ENCODE data around the gene GJB3.
"Not testable (repeated sequence)": the region's sequence is repeated elsewhere in the genome, so short reads cannot be mapped to it uniquely, and the experiment has no call there.

Gene GJB3

GRCh38 chr1:34781071-34781843 lies at the start of gene GJB3:
Gene GJB3, plus strand, starts transcription at chr1:34781214. Its CDS starts 3,549 bp downstream, at chr1:34784763.
- DNase-seq = no peak

GRCh38 chr1:34732831-34733230 lies 48.2 kb upstream of the GJB3 start:
- not testable (repeated sequence) for DNase-seq

- DNase-seq = no peak
Measured at GRCh38 chr1:34736692-34737091, 44.3 kb upstream of the GJB3 start.

GRCh38 chr1:34737236-34737635 lies 43.8 kb upstream of the GJB3 start:
- not testable (repeated sequence) for DNase-seq

DNA sequence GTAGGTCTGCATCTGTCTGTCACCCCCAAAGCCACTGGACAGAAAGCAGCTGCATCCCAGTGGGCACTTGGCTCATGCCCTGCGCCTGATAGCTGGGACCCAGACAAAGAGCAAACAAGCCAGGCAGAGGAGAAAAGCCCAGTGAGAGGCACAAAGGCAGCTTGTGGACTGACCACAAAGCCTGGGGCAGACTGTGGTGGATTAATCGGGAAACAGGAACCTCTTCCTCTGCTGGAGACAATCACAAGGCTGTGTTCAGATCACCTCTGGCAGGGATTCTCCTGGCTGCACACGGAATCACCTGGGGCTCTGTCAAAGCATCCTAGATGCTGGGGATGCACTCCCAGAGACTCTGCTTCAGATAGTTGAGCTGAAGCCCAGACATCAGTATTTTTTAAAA lies 41.4 kb upstream of the GJB3 start:
- no peak for DNase-seq

DNA sequence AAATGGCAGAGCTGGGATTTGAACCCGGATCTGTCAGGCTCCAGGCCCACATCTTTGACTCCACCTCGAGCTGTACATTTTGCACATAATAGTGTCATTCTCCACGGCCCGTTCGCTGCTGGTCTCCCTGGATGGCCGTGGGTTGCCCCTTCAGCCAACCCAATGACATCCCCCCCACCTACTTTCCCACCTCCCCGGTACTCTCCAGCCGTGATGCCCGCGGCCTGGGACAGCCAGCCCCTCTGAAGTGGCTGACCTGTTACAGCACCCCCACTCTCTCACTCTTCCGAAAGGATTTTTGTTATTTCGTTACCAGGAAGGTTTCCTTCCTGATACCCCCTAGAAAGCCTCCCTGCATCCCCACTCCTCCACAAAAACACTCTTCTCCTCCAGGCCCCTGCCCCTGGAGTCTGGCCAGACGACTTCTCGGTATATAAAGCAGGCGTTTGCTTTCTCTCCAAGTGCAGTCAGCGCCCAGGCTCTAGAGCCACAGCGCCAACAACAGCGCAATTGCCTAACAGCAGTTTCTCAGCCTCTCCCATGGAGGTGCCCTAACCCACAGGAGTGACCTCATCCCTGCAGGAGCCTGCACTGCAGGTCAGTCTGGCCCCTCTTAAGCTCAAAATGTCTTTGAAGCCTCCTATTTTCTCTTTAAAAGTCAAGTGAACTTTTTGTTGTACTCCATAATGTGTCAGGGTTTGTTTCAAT lies 40.7 kb upstream of the GJB3 start:
- DNase-seq = no peak

DNA sequence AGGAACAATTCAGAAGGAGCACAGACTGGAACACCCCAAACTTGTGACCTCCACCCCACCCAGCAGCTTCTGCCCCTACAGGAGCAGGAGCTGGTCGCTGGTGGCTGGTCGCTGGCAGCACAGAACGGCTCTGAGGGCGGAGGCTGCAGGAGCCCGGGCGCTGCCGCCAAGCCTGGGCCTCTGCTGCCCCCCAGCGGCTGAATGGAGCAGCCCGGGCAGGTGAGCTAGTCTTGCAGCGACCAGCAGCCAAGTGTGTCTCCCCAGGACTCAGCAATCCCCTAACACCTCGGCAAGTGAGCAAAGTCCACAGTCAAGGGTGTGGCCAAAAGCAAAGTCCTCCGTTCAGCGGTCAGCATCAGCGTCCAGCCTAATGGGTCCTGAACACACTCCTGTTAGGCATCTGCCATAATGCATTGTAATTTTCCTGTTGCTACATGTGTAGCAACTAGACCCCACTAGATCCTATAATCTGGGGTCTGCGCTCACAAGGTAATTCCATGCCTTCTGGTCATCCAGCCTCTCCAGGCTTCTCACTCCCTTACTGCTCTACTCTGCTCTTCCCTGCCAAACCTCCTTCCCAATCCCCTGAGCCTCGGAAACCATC lies 38.2 kb upstream of the GJB3 start:
- peak; percentile 61 for DNase-seq

DNA sequence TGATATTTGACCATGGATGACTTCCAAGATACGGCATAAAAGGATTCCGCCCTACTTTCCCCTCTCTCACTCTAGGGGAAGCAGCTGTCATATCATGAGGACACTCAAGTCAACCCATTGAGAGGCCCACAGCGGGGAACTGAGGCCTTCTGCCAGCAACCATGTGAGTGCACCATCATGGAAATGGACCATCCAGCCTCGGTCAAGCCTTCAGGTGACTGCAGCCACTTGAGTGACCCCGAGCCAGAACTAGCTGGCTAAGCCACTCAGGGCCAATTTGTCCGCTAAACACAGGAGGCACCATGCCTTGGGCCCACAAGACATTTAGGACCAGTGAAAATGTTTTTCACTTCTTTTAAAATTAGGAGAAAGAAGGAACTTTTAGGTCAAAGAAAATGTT lies 37.2 kb upstream of the GJB3 start:
- no peak for DNase-seq

GRCh38 chr1:34744851-34745250 lies 36.2 kb upstream of the GJB3 start:
- DNase-seq = no peak

- no peak for DNase-seq
Measured at GRCh38 chr1:34745666-34746065, 35.3 kb upstream of the GJB3 start.

- no peak for DNase-seq
Measured at GRCh38 chr1:34746101-34746500, 34.9 kb upstream of the GJB3 start.

- no peak for DNase-seq
Measured at GRCh38 chr1:34746785-34747637, 34.0 kb upstream of the GJB3 start.

DNA sequence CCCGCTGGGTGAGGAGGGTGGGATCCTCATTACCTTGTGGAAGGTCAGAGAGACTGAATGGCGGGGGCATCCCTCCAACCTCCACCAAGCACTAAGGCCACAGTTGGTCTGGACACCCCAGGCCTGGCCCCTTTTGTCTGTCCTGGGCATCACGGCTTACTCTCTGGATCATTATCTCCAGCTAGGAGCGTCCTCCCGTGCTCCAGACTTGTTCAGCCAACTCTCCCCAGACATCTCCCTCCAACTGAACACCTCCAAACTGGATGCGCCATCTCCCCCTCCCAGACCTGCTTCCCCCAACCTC lies 33.4 kb upstream of the GJB3 start:
- no peak for DNase-seq

DNA sequence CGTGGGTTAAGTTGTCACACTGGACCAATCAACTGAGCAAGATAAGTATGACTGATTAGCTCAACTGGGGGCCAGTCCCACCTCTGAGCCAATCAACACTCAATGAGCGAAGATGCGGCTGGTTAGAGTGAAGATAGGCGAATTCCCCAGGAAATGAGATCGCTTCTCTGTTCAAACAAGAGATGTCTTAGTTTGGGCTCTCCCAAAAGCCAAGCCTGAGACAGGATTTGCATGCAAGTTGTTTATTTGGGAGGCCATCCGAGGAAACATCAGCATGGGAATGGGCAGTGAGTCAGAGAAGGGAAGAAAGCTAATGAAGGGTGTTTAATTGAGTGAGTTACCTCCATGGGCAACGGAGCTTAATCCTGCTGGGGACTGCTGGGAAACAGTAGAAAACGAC lies 31.0 kb upstream of the GJB3 start:
- no peak for DNase-seq

DNA sequence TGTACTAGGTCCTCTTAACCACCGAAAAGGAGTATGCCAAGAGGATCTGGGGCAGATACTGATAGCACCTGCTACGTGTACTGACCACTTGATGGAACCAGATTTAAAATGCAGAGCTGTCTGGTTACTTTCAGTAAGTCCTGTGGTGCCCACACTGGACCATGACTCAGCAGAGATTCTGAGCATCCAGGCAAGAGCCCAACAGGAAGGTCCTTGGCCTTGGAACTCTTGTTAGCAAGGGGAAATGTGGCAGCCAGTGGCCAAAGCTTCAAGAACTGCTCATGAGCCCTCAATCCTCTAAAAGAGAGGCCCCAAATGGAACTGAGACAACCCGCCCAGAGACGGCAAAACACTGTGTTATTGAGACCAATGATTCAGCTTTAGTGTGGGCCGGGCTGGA lies 30.4 kb upstream of the GJB3 start:
- DNase-seq = no peak

GRCh38 chr1:34753163-34753562 lies 27.9 kb upstream of the GJB3 start:
- DNase-seq = no peak

DNA sequence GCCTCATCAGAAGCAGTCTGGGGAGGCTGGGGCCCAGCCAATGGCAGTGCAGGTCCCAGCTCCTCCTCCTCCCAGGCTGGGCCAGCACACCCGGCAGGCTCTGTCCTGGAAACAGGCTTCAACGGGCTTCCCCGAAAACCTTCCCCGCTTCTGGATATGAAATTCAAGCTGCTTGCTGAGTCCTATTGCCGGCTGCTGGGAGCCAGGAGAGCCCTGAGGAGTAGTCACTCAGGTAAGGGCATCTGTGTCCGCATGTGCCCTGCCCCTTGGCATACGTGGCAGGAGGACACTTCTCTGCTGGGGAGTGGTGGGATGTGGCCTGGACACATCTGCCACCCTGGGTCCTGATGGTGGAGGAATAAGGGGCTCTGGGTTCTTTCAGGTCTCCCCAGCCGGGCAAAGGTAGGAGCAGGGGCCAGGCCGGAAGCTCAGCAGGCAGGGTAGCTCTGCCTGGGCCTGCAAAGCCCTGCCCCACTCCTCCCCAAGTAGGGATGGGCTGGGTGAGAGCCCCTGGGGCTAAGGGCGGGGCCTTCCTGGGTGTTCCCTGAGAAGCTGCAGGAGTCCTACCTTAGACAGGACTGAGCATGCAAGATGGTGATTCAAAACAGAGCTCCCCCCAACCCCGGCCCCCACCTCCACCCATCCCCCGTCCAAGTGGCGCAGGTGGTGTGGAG lies 25.9 kb upstream of the GJB3 start, which contains the start of gene GJB5:
GJB5 (plus strand) TSS at position 84 of the 674 bp plus-strand sequence. CDS start 2,284 bp downstream, outside the sequence.
- DNase-seq = no peak

GRCh38 chr1:34755961-34756360 lies 25.1 kb upstream of the GJB3 start:
- no peak for DNase-seq

GRCh38 chr1:34757386-34757785 lies 23.6 kb upstream of the GJB3 start:
- DNase-seq = no peak

DNA sequence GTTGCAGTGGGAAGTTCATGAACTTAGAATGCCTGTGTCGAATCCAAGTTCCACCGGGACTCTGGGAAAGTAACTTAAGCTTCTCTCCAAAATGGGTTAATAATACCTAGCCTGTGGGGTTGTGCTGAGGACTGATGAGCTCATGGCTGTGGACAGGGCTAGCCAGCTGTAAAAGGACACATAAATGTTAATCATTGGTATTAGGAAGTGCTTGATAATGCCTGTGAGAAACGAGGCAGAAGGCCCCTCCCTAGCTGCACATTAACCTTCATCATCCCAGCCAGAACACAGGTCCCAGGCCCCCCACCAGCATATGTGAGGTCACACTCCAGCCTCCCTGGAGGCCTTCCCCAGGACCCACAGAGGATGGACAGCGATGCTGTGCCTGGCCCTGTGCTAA lies 22.3 kb upstream of the GJB3 start:
- DNase-seq = no peak

GRCh38 chr1:34759503-34760357 lies 21.3 kb upstream of the GJB3 start, which contains the start of gene GJB4:
Gene GJB4, plus strand, starts transcription at chr1:34759740. Its CDS starts 1,515 bp downstream, at chr1:34761255.
- DNase-seq = no peak
